Measurements from ENCODE around the gene NR2C2. TPM values are rescaled to one million over a fixed set of nuclear protein-coding genes. Genes with fewer than 3 reads are reported as not detected.

Gene NR2C2
- total RNA-seq, 4 donors from 2014 or later, result 36.4 to 43.9 (median 40.8) TPM

GRCh38 chr3:14920536-14920935 is 26.8 kb upstream of the NR2C2 start:
- Histone ChIP-seq H3K27me3 (no peaks in the 10 kb centered on the region), H3K4me1 (peaks cover 7 to 10% (median 9%) of the 10 kb centered on the region in 4 donors), H3K27ac (replicated peaks in 1 of 4) (no peak overlapping the region), H3K36me3 (peaks cover 0 to 61% (median 27%) of the 10 kb centered on the region in 4 donors), H3K4me3 (no peak overlapping the region), H3K9me3 (no peaks in the 10 kb centered on the region)
- DNase-seq (ENCODE audit: extremely low spot score), result no peak
- WGBS, result 100% methylated on average over 1 of the region's 5 CpGs
- TF ChIP-seq EP300 (IDR thresholded peaks at IDR 0.05) (no peak), POLR2AphosphoS5 (IDR thresholded peaks at IDR 0.05) (no peak), CTCF (IDR thresholded peaks at IDR 0.05) (no peak), POLR2A (IDR thresholded peaks at IDR 0.05; ENCODE audit: low read depth) (no peak)
- intact Hi-C loops (cut with DNase I), result loop anchor here (2.0 to 10.0 kb wide), 4 partner anchors 130 to 413 kb away; no protein-coding TSS in a partner anchor

- H3K36me3 ChIP-seq, result peaks cover 0 to 66% (median 29%) of the 10 kb centered on the region in 4 donors
- no peak overlapping the region for H3K4me3 ChIP-seq
- H3K27ac ChIP-seq (replicated peaks in 1 of 4), result no peak overlapping the region
- WGBS, result 23% methylated on average over 4 of the region's 10 CpGs
- no peaks in the 10 kb centered on the region for H3K27me3 ChIP-seq
- H3K9me3 ChIP-seq, result no peaks in the 10 kb centered on the region
- intact Hi-C loops (cut with DNase I), result loop anchor here (2.0 to 10.0 kb wide), 4 partner anchors 130 to 414 kb away; no protein-coding TSS in a partner anchor
- H3K4me1 ChIP-seq, result peaks cover 7 to 14% (median 9%) of the 10 kb centered on the region in 4 donors
- peak; percentile 96 for DNase-seq (ENCODE audit: extremely low spot score)
- TF ChIP-seq POLR2A (IDR thresholded peaks at IDR 0.05; ENCODE audit: low read depth), result no peak
- no peak for TF ChIP-seq EP300 (IDR thresholded peaks at IDR 0.05)
- peak; percentile 67 to 73 for TF ChIP-seq POLR2AphosphoS5 (IDR thresholded peaks at IDR 0.05)
- peak in 2 of 3 experiments; percentile 94 to 98 for TF ChIP-seq CTCF (IDR thresholded peaks at IDR 0.05)
Observed at GRCh38 chr3:14921034-14921616, 26.3 kb upstream of the NR2C2 start.

GRCh38 chr3:14921811-14922705 is 25.3 kb upstream of the NR2C2 start:
- H3K27ac ChIP-seq (replicated peaks in 1 of 4), result no peak overlapping the region
- intact Hi-C loops (cut with DNase I), result loop anchor here (2.0 to 10.0 kb wide), 4 partner anchors 131 to 415 kb away; no protein-coding TSS in a partner anchor
- H3K4me3 ChIP-seq, result no peak overlapping the region
- DNase-seq (ENCODE audit: extremely low spot score), result no peak
- no peaks in the 10 kb centered on the region for H3K9me3 ChIP-seq
- WGBS, result 88% methylated on average over 13 of the region's 21 CpGs
- H3K27me3 ChIP-seq, result no peaks in the 10 kb centered on the region
- H3K36me3 ChIP-seq, result peaks cover 0 to 65% (median 32%) of the 10 kb centered on the region in 4 donors
- peaks cover 7 to 14% (median 9%) of the 10 kb centered on the region in 4 donors for H3K4me1 ChIP-seq
- TF ChIP-seq EP300 (IDR thresholded peaks at IDR 0.05), result no peak
- TF ChIP-seq POLR2A (IDR thresholded peaks at IDR 0.05; ENCODE audit: low read depth), result no peak
- no peak for TF ChIP-seq CTCF (IDR thresholded peaks at IDR 0.05)
- no peak for TF ChIP-seq POLR2AphosphoS5 (IDR thresholded peaks at IDR 0.05)

- H3K36me3 ChIP-seq, result peaks cover 0 to 59% (median 35%) of the 10 kb centered on the region in 4 donors
- intact Hi-C loops (cut with DNase I), result loop anchor here (5.0 to 10.0 kb wide), 3 partner anchors 182 to 416 kb away; no protein-coding TSS in a partner anchor
- no peak overlapping the region for H3K4me3 ChIP-seq
- H3K4me1 ChIP-seq, result peaks cover 7 to 14% (median 9%) of the 10 kb centered on the region in 4 donors
- H3K9me3 ChIP-seq, result no peaks in the 10 kb centered on the region
- no peak for DNase-seq (ENCODE audit: extremely low spot score)
- TF ChIP-seq POLR2AphosphoS5 (IDR thresholded peaks at IDR 0.05) (no peak), EP300 (IDR thresholded peaks at IDR 0.05) (no peak), POLR2A (IDR thresholded peaks at IDR 0.05; ENCODE audit: low read depth) (no peak), CTCF (IDR thresholded peaks at IDR 0.05) (no peak)
- no peak overlapping the region for H3K27ac ChIP-seq (replicated peaks in 1 of 4)
- no peaks in the 10 kb centered on the region for H3K27me3 ChIP-seq
- WGBS, result 95% methylated on average over 13 of the region's 13 CpGs
Observed at GRCh38 chr3:14922863-14923262, 24.5 kb upstream of the NR2C2 start.

Measured in esophagus muscularis mucosa (tissue), 4 donors.